ENCODE results near the gene CHRDL2.

Gene CHRDL2

DNA sequence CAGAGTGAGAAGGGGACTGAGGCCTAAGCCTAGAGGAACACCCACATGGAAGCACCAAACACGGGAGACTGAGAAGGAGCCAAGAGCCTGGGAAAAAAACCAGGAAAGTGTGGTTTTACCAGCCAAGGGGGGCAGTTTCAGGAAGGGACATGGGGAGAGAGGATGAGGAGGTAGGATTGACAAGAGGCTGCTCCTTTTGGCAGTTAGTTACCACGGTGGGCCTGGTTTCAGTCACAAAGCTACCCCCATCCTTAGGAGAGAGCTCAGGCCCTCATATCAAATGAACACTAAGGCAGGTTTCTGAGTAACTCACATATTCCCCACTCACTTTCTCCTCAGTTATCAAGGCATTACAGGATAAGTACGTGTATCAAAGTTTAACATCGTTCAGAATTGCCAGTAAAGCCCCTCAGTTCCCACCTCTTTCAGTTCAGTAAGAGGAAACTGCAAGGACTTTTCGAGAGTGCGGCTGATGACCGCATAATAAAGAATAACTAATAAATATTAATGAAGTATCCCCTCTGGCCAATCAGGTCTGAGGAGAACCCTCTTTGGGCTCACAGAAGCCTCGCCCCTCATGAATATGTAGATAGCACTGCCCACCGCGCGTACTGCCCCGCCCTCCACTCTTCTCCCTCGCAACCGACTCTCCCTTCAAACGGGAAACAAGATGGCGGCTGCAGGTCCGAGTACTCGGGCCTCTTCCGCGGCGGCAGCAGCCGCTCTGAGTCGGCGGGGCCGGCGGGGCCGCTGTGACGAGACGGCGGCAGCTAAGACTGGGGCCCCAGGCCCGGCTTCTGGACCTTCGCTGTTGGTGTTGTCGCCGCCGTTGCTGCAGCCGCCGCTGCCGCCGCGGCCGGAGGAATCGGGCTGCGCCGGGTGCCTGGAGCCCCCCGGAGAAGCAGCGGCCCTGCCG is 17.2 kb upstream of the CHRDL2 start, which contains the start of gene RNF169:
Gene RNF169 (plus strand): TSS at position 639 of the 916 bp plus-strand sequence. CDS start 32 bp downstream, at position 671.
- FAIRE-seq: peak; percentile 85

DNA sequence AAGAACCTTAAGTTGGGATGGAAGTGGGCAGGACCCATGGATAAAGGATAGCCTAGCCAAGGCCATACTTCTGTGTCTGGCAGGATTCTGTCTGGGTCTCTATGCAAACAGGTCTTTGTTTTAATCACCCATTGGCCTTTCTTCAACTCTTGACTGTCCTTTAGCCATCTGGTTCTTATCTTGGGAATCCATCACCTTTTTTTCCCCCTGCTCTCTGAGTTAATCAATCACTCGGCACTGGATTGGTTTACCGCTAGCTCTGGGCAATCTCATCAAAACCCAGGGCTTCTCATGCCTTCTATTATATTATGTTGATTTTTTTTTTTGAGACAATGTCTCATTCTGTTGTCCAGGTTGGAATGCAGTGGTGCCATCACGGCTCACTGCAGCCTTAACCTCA is 15.6 kb upstream of the CHRDL2 start:
- FAIRE-seq: no peak

DNA sequence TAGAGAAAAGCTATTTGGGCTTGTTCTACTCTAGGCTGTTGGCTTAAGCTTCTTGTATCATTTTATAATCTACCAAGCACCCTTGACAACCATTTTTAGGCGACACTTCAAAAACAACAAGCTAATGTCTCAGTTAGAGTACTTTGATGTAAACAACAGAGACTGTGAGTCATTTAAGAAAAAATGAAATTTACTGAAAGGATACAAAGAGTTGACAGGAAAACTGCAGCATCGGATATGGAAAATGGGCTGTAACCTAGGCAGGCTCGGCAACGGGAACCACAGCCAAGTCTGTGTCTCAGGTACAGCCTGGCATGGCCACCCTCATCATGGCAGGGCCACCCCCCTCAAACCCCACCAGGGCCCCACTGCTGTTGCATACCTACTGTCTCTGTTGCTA is 13.1 kb upstream of the CHRDL2 start:
- no peak for FAIRE-seq

DNA sequence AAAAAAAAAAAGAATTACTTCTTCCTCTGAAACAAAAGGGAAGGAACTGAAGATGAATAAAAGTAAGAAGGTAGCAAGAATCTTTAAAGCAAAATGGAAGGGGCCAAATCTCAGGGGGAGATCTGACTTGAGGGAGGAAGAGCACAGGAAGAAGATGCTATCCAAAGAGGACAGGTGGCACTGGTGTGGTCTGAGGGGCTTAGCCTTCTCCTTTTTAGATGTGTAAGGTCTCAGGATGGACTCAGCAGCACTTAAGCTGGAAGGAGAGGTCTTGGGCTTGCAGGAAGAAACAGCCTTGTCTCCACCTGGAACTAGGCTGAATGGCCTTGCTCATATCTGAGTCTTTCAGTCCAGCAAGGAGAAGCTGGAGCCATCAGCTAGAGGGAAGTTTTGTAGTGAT is 12.4 kb upstream of the CHRDL2 start:
- no peak for FAIRE-seq

DNA sequence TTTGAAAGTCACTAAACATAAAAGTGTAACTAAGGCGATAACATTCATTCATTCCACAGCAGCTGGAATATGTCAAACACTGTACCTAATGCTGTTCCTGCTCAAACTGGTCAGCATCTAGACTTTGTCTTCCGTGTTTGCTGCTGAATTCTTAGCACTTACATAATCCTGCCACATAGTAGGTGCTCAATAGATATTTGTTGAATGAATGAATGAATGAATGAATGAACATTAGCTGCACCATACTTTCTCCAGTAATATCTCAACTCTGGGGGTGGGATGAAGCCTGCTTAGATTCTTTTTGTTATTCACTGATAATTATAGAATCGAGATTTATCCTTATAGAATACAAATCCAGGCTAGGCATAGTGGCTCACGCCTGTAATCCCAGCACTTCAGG is 10.8 kb upstream of the CHRDL2 start:
- FAIRE-seq: no peak

DNA sequence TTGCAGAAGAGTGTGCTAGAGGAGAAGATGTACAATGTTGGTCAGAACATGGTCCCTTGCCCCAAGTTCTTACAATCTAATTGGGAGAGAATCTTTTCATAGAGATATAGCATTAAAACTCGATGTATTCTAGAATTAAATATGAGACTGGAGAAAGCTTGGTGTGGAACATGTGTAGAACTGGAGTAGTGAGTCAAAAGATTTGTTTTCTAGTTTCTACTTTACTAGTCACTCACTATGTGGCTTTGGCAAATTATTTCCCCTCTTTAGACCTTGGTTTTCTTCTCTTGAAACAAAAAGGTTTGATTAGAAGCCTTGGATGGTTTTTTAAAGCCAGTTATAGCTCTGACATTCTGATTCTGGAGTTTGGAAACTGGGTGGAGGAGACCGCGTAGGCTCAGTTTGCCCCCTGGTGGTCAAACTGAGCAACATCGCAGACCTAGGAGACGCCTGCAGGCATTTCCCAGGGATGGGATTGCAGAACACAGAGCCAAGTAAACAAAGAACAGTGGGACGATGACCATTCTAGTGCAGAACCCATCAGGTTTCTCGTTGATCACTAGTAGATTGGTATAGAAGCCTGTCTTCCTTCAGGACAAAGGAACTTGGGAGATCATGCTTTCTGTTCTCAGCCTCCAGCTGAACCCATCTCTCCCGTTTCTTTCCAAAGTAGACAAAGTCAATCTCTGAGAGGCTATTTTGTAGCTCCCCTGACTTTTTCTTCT is 8.5 kb upstream of the CHRDL2 start:
- FAIRE-seq: peak; percentile 30

DNA sequence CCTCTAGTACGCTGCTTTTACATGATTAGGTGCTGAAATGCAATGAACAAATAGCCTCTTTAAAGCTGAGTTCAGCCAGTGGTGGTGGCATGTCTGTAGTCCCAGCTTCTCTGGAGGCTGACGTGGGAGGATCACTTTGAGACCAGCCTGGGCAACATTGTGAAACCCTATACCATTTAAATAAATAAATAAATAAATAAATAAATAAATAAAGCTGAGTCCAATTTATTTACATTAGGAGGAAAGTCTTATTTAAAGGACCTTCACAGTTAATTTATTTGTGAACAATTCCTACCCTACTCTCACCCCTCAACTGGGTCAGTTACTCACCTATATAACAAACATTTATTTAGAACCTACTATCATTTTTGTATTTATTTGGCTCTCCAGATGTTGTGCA is 4.8 kb upstream of the CHRDL2 start:
- no peak for FAIRE-seq

DNA sequence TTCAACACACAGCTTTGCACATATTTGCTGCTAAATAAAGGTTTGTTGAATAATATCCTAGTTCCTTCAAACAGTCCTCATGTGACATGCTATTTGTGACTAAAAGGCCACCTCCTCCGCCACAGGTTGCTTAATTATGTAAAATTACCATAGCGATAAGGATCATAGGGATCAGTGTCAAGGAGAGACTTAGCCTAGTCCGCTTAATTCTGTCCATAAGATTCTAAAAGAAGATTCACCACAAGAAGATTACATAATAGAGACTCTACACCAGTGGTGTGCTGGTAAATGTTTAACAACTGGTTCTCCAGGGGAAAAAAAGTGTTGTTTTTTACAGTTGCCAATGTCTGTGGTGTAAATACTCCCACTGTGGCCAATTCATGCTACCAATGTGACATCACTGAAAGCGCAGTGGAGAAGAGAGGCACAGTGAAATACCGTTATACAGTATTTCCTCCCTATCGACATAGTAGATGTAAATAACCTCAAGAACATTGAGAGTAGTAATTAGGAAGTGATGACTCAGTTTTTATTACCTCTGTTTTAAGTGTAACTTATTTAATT is 4.2 kb upstream of the CHRDL2 start:
- no peak for FAIRE-seq

DNA sequence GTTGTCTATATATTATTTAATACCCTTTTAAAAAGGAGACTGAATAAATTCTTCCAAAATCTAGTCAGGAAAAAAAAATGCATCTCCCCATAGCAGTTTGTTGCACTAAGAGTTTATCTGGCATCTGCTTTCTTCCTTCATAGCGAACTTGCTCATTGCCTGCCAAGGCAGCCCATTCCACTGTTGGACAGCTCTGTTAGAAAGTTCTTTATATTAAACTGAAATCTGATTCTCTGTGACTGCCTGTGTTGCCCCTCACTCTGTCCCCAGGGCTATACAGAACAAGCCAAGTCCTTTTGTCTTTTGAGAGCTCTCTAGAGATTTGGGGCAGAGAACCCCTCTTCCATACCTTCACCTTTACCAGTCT is 3.3 kb upstream of the CHRDL2 start:
- FAIRE-seq: no peak

DNA sequence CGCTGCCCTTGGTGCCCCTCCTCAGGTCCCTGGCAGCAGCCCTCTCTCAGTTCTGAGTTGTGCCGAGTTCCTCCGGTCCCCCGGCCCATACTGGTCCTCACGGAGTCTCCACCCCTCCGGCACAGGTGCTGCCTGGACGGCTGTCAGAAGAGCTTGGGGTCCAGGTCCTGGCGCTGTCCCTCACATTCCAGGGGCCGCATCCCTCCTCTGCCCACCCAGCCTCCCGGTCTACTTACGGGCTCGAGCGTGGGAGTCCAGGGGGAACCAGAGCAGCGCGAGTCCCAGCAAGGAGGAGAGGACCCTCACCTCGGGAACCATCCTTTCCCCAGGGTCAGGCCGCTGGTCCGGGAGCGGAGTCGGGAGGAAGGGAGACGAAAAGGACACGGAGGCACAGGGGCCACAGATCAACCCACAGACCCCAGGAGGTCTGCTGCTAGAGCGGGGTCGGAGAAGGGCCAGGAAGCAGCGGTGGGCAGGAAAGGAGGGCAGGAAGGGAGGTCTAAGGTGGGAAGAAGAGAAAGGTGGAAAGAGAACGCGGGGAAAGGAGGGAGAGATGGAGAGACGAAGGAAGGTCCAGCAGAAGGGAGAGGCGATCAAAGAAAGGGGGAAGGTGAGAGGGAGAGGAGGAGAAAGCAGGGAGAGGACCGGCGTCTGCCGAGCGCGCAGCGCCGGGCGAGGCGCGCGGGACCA is 510 bp downstream of the CHRDL2 start:
- no peak for FAIRE-seq

DNA sequence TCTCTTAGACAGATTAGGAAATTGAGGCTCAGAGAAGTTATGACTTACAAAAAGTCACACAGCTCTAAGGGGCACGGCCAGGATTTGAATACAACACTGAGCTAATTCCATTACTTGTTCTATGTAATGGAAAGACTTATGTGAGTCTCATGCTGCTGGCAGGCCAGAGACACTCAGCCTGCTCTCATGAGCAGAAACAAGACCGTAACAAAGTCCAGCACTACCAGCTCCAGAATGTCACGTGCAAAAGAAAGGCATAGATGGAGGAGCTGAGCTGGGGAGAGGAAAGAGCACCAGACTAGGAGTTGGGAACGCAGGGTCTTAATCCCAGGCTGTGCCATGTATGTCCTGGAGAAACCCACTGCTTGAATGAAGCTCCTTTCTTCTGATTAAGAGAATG is 1.8 kb downstream of the CHRDL2 start:
- no peak for FAIRE-seq

DNA sequence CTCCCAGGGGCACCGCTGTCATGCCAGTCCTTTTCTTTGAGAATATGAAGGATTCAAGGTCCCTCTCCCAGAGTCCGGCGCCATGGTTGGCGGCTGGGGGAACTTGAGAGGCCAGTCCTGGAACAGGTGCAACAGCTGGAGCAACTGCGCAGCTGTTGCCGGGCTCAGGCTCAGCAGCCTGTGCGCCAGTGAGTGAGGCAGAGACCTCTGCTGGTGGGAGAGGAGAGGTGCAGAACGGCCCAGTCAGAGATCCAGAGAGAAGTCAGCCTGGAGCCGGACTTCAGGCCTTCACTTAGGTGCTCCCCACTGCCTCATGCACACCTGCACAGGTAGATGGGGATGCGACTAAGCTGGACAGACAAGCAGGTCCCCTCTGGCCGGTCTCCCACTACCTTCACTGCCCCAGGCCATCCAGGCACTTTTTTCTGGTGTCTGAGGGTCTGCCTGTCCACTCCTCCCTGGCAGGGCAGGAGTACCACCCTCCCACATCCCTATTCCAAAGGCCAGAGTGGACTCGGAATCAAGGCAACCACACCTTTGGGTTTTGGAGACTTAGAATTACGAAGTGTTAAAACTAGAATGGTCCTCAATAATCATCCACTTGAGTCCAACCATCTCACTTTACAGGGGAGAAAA is 4.6 kb downstream of the CHRDL2 start:
- FAIRE-seq: no peak

DNA sequence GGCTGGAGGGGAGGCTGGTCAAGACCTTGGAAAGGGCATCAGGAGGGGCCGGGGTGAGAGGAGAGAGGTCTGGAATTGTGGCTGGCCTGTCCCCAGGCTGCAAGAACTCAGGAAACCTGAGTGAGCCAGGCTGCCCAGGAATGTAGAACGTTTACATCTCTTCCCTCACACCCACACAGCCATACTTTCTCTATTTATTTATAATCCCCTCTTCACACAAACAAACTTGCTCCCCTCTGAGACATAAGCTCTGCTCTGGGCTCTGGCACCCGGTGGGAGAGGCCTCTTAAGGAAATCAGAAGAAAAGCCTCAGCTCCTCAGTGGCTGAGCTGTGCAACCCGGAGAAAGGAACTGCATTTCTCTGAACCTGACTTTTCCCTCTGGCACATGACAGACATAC is 5.5 kb downstream of the CHRDL2 start:
- FAIRE-seq: no peak

DNA sequence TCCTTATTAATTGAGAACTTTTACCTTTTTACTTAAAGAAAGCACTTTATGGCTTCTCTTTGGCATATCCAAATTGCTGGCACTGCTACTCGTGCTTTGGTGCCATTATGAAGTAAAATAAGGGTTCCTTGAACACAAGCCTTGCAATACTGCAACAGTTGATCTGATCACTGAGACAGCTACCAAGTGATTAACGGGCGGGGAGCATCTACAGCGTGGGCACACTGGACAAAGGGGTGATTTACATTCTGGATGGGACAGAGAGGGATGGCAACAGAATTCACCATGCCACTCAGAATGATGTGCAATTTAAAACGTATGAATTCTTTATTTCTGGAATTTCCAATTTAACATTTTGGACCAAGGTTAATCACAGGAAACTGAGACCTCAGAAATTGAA is 7.7 kb downstream of the CHRDL2 start:
- no peak for FAIRE-seq

DNA sequence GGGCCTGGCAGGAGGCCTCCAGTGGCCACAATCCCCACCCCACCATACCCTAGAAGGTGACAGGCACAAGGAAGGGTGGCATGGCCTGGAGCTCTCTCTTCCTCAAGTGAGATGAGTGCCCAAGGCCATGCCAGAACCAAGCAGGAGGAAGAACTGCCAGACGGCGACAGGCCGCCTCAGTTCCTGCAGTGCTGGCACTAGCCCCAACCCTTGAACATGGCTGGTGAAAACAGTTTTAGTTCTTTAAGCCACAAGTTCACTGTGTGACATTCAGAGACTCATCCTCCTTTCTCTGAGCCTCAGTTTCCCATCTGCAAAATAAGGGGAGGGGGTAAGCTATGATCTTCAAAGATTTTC is 9.8 kb downstream of the CHRDL2 start:
- FAIRE-seq: no peak

DNA sequence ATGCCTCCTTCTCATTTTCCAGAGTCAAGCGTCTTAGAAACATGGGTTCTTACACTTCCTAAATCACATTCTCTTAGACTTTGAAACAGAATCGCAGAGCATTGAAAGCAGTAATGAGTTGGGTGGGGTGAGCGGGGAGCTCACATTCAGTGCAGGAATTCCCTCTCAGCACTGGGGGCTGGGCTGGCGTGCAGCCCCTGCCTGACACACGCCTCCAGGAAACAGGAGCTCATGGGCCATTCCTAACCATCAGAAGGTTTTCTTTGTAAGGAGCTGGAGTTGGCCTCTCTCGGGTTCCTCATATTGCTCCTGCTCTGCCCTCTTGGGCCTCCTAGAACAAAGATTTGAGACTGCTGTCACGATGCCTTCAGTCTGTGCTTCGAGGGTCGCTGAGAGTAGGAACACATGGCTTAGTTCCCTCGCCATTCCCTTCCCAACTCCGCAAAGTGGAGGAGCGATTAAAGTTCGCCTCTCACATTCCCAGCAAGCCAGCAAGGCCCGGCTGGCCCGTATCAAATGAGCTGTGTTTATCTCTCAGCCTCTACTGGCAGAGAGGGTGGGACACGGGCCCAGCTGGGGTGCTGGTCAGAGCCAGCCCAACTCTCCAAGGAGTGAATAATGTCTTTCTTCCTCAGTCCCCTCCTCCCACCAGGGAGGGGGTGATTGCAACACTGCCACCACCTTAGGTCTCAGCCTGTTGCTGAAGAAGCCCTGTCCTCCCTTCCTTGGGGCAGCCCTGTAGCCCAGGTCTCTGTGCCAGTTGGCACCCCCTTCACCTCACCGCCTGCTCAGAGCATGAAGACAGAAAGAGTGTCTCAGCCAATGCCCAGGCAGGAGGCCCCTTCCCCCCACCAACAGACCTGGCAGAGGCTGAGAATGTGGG is 10.4 kb downstream of the CHRDL2 start:
- FAIRE-seq: no peak

DNA sequence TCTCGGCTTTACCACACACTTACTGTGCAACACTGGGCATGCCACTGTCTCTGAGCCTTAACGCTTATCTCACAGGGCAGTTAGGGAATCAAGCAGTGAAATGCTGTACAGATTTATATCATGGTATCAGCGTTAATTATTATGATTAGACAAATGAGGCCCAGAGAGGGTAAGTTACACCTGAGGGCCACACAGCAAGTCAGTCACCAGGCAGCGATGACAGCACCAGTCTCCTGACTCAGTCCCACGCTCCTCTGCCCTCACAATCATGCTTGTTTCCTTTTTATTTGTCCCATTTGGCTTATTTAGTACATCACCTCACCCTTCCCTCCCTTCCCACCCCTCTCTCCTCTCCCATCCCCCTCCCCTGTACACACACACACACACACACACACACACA is 12.2 kb downstream of the CHRDL2 start:
- FAIRE-seq: no peak

DNA sequence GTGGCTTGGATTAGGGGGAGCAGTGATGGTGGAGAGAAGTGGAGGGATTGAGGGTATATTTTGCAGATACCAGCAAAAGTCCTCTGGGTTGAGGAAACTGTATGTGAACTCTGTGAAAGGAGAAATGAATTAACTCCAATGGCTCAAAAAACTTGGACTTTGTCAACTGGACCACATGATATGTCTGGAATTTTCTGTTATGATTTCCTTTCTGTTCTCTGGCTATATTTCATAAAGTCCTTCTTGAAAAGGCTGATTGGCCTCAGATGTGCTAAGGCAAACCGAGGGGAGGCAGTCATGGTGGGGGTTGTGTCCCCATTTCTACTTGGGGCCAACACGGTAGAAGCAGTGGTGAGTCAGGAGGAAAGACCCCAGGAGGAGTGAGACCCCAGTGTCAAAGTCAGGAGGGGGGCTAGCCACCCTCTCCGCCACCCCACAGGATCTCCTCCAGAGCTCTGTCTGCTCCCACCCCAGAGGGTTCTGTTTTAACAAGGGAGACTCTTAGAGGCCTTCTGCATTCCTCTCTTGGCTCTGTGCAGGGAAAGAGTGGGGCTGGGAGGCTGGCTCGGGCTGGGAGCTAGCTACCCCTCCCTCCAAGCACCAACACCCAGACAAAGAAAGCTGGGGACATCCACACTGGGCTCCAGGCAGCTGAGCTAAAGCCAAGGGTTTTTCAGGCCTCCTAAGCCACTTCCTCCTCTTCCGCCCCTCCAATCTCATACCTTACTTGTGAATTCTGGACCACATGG is 13.8 kb downstream of the CHRDL2 start:
- FAIRE-seq: no peak

DNA sequence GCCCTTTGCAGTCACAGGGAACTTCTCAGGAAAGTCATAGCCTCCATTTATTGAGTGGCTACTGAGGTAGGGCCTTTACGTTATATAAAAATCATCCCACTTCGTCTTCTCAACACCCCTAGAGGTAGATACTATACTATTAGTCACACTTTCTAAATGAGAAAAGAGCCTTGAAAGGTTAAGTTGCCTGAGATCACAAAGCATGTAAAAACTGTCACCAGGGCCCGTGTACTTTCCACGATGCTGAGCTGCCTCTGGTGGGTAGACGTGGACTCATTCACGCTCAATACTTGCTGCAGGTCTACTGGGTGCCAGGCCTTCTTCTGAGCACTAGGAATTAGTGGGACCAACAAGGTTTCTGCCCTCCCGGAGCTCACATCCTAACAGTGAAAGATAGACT is 16.3 kb downstream of the CHRDL2 start:
- no peak for FAIRE-seq

DNA sequence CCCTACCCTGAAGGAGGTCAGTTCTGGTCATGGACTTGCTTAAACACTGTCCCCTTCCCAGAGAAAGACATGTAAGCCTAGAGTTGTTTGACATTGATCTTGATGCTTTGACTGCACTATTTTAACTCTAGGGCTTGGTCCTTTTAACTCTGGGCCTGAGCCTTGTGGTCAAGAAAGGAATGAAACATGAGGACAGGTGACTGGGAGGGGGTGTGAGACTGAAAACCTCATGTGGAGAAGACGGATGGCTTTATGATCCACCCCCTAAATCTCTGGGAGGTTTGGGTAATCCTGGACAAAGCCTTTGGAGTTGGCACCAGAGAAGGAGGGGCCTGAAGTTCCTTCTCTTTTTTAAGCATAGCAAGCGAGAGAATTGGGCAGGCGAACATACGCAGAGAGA is 17.5 kb downstream of the CHRDL2 start:
- no peak for FAIRE-seq

DNA sequence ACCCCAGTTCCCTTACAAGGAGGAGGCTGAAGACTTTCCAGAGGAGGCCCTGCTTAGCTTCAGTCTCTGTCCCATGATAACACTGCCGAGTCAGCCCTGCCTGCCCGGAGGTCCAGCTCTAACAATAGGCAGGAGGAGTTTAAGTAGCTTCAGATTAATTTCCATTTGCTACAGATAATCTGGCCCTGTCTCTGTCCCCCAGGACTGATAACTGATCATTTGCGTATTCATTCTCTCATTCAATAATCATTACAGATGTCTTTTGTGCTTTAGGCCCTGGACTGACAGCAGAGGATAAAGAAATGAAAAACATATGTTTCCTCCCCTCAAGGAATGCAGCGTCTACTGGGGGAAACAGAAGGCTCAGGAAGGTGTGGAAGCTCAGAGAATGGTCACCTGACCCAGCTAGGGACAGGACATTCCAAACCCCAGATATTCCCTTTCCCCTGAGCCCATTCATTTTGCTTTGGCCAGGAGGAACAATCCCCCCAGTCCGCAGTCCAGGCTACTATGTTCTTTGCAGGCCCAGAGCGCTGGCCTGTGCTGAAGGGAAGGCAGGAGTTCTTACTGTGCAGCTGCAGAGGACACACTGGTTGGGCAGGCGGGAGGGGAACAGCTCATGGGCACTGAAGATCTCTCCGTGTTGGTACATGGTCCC is 20.8 kb downstream of the CHRDL2 start:
- no peak for FAIRE-seq
